HL-60 (cell line): ENCODE measurements around the gene TMEM234.

Source experiments
- DNase-seq, 2 experiments: peaks; one replicate each; pipeline ENCODE4 v3.0.0-alpha.2; 2010 to 2020; ENCODE audit warnings: low read depth in 1 of 2, low spot score in 1 of 2
- H3K27ac ChIP-seq: fragments of 250-450 bp; sonication (Bioruptor Pico); replicated peaks from 2 replicates; pipeline ENCODE4 v1.5.1; 2020; ENCODE audit warnings: mild to moderate bottlenecking, moderate library complexity
- H3K27me3 ChIP-seq: fragments of 250-450 bp; sonication (Bioruptor Pico); 2 replicates; pipeline ENCODE4 v1.5.1; 2021; ENCODE audit warnings: mild to moderate bottlenecking, moderate library complexity; ENCODE audit not compliant: insufficient read depth, poor library complexity, severe bottlenecking
- H3K4me3 ChIP-seq: replicated peaks from 2 replicates; pipeline ENCODE4 v1.5.1; 2011; ENCODE audit warnings: mild to moderate bottlenecking, control low read depth, low read length; ENCODE audit not compliant: insufficient read depth
- CTCF ChIP-seq: IDR thresholded peaks from one replicate; pipeline ENCODE4 v1.5.1; 2011; ENCODE audit warnings: low read length, control low read depth, inconsistent platforms; ENCODE audit not compliant: insufficient read depth
- GABPA ChIP-seq: IDR thresholded peaks from 2 replicates; pipeline ENCODE4 v1.6.1; 2012; ENCODE audit warnings: low read depth
- POLR2AphosphoS5 ChIP-seq: IDR thresholded peaks from 2 replicates; pipeline ENCODE4 v1.6.1; 2012; ENCODE audit warnings: low read depth
- REST ChIP-seq: IDR thresholded peaks from 2 replicates; pipeline ENCODE4 v1.6.1; 2012; ENCODE audit warnings: low read depth; ENCODE audit not compliant: insufficient replicate concordance
- SPI1 ChIP-seq: IDR thresholded peaks from 2 replicates; pipeline ENCODE4 v1.6.1; 2012; ENCODE audit warnings: low read depth, mild to moderate bottlenecking, borderline replicate concordance
- long read RNA-seq: library from polyadenylated mRNA; unstranded; transcript quantifications from one replicate; pipeline ENCODE4 v2.0.0, GENCODE V29; 2020

TMEM234 gene
- long read RNA-seq, transcript TMEM234-201 (5 exons, 1,082 nt): major isoform, 7 of 11 reads
- long read RNA-seq, partial matches to known transcripts: 1 of 11 reads
- long read RNA-seq, other reads (novel, unspliced or antisense): 2 of 11 reads

DNA sequence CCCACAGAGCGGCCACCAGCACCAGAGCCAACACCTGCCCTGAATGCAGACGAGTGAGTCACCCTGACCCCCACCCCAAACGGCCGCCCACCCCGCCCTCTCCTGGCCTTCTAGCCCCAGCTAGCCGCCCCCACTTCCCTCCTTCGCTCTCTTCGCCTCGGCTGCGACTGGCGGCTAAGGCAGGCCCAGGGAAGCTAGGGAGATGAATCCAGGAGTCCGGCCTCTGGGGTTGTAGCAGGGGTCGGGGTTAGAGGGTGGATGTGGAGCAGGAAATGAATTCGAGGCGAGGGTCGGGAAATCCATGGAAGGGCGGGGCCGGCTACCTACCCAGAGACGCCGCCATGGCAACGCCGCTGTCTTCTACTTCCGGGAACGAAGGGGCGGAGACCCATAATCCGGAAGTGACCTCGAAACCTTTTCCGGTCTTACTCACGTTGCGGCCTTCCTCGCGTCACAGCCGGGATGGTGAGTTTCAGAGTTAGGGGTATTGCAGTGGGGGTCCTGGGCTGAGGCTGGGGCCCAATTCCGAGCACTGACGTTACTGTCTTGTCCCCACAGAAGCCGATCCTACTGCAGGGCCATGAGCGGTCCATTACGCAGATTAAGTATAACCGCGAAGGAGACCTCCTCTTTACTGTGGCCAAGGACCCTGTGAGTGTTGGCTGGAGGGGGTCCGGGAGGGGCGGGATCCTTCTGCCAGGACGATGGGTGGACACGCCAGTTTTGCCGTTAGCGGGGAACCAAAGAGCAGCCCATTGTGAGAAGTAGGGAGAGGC lies at the start of gene TMEM234, which contains the start of gene EIF3I:
TMEM234 (minus strand) TSS at position 374 of the 776 bp plus-strand sequence; CDS start at position 343, 31 bp downstream.
EIF3I (plus strand) TSS at position 428 of the 776 bp plus-strand sequence; CDS start at position 463, 35 bp downstream.
- Histone ChIP-seq H3K27ac (peak within 1 kb of the TSS; percentile 75), H3K27me3 (no peaks in the 10 kb centered on the region), H3K4me3 (peak within 1 kb of the TSS; percentile 94)
- TF ChIP-seq CTCF: no peak
- peak; percentile 58 for TF ChIP-seq REST
- TF ChIP-seq SPI1: peak; percentile 35; the same call in 1 of the 2 replicates
- TF ChIP-seq POLR2AphosphoS5: peak; percentile 85
- peak; percentile 87 for TF ChIP-seq GABPA
- DNase-seq: peak; percentile 86 to 92

DNA sequence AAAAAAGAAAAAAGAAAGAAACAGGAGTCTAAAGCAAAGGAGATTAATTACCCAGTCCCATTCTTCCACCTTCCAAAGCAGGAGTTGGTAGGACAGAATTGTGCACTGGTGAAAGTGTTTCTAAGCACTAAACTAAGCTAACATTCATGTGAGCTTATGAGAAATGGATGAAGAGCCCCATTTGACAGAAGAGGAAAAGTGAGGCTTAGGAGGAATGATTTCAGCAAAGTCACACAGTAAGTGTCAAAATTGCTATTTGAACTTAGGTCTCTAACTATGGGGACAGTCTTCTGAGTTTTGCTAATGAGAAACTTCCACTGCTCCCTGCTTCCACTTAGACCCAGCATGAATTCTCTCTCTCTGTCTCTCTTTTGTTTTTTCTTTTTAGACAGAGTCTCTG lies 47.6 kb upstream of the TMEM234 start:
- no peak overlapping the region for H3K27ac ChIP-seq
- H3K27me3 ChIP-seq: no peaks in the 10 kb centered on the region
- no peak overlapping the region for H3K4me3 ChIP-seq
- TF ChIP-seq GABPA: no peak
- TF ChIP-seq CTCF: no peak
- no peak for DNase-seq

DNA sequence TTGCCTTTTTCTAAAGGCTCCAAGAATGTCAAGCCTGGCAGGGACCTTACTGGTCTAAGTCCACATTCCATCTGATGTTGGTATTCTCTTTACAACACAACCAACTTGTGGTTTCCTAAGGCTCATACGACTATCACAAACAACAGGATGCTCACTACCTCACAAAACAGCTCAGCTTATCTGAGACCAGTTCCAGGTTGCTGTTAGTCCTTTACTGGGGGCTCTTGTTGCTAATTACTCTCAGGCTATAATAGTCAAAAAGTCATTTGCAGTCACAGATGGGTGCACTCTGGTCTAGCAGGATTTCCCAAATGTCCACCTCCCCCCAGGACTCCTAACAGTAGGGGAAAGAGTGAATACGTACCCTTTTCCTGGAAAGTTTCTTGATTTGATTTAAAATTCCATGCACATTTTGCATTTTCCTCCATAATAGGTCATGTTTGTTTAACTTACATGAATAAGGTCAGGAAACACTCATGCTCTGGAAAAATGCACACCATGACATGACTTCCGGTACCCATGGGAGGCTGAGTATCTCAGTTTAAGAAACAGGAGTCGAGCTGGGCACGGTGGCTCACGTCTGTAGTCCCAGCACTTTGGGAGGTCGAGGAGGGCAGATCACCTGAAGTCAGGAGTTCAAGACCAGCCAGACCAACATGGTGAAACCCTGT lies 44.9 kb upstream of the TMEM234 start:
- no peaks in the 10 kb centered on the region for H3K27me3 ChIP-seq
- H3K4me3 ChIP-seq: no peak overlapping the region
- DNase-seq: no peak
- TF ChIP-seq CTCF (no peak), REST (no peak), POLR2AphosphoS5 (no peak), GABPA (no peak), SPI1 (no peak)
- no peak overlapping the region for H3K27ac ChIP-seq
